ENCODE data around the gene TMPRSS9.

TMPRSS9 gene

DNA sequence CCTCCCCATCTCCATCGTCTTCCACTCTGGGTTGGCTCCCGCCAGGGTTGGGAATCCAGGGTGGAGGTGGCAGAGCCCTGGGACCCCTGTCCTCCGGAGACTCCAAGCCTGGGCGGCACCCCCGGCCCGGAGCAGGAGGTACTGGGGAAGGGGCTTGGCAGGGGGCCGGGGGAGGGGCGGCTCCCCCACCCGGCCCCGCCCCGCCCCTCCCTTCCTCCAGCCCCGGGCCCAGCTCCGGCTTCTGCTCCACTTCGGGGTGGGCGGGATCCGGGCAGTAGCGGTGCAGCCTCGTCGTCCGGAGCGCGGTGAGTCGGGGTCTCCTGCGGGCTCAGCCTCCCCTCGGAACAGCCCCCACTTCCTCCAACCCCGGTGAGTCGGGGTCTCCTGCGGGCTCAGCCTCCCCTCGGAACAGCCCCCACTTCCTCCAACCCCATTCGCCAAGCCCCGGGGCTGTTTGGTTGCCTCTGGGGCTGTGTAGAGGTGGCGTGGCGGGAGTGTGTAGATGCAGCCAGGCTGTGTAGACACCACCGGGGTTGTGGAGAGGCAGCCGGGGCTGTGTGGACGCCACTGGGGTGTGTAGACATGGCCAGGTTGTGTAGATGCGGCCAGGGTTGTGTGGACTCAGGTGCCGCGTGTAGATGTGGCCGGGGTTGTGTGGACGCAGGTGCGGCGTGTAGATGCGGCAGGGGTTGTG lies at the start of gene TMPRSS9:
TMPRSS9 (plus strand) TSS at position 274 of the 694 bp plus-strand sequence. CDS start 29,521 bp downstream, outside the sequence.
- TF ChIP-seq, protein P1, sequence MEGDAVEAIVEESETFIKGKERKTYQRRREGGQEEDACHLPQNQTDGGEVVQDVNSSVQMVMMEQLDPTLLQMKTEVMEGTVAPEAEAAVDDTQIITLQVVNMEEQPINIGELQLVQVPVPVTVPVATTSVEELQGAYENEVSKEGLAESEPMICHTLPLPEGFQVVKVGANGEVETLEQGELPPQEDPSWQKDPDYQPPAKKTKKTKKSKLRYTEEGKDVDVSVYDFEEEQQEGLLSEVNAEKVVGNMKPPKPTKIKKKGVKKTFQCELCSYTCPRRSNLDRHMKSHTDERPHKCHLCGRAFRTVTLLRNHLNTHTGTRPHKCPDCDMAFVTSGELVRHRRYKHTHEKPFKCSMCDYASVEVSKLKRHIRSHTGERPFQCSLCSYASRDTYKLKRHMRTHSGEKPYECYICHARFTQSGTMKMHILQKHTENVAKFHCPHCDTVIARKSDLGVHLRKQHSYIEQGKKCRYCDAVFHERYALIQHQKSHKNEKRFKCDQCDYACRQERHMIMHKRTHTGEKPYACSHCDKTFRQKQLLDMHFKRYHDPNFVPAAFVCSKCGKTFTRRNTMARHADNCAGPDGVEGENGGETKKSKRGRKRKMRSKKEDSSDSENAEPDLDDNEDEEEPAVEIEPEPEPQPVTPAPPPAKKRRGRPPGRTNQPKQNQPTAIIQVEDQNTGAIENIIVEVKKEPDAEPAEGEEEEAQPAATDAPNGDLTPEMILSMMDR (conservative IDR thresholded peaks at IDR 0.05; ENCODE audit: low read length), result no peak
- no peak within 1 kb of the TSS for H3K4me3 ChIP-seq (ENCODE audit: low read length)
- no peak for DNase-seq (ENCODE audit: low read depth)

GRCh38 chr19:2311093-2311492 lies 49.0 kb upstream of the TMPRSS9 start:
- TF ChIP-seq, protein P1 (conservative IDR thresholded peaks at IDR 0.05; ENCODE audit: low read length), result no peak
- DNase-seq (ENCODE audit: low read depth), result no peak
- H3K4me3 ChIP-seq (ENCODE audit: low read length), result no peak overlapping the region

DNA sequence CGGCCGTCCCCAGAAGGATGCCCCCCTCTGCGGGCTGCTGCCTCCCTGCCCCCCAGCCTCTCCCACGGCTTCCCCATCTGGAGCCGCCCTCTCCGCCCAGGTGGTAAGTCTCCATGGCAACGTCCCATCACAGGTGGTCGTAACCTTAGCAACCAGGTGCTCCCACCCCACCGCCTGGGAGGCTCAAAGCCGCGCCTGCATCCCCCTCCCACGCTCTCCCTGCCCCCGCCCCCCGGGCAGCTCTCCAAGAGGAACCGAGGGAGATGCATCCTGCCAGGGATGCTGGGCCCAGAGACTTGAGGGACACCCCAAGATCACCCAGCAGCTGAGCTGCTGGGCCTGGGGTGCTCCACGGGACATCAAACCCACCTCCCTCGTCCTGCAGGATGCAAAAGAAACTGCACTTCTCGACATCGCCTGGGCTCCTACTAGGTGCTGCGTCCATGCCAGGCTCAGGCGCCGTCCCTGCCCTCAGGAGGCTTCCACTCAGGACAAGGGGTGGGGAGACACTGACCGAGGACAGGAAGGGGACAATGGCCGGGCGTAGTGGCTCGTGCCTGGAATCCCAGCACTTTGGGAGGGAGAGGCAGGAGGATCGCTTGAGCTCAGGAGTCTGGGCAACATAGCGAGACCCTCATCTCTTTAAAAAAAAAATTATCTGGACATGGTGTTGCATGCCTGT lies 47.1 kb upstream of the TMPRSS9 start:
- no peak for DNase-seq (ENCODE audit: low read depth)
- H3K4me3 ChIP-seq (ENCODE audit: low read length), result no peak overlapping the region
- TF ChIP-seq, protein P1 (conservative IDR thresholded peaks at IDR 0.05; ENCODE audit: low read length), result no peak

DNA sequence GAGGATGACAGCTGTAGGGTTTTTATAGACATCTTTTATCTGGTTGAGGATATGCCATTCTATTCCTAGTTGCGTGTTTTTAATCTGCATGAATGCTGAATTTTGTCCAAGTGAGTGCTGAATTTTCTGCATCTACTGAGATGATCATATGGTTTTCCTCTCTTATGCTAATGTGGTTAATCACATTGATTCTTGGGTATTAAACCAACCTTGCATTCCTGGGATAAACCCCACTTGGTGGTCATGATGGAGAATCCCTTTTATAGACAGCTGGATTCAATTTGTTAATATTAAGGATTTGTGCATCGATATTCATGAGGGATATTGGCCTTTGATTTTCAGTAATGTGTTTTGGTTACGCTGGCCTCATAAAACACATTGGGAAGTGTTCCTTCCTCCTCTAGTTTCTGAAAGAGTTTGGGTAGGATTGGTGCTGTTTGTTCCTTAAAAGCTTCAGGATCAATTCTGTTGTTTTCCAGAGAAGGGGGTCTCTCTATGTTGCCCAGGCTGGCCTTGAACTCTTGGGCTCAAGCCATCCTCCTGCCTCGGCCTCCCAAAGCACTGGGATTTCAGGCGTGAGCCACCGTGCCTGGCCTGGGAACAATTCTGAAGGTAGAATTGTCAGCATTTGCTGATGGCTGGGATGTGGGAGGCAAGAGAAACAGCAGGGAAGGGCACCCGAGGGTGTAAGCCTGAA lies 44.8 kb upstream of the TMPRSS9 start:
- TF ChIP-seq, protein P1 (conservative IDR thresholded peaks at IDR 0.05; ENCODE audit: low read length), result no peak
- no peak for DNase-seq (ENCODE audit: low read depth)
- H3K4me3 ChIP-seq (ENCODE audit: low read length), result no peak overlapping the region

- no peak overlapping the region for H3K4me3 ChIP-seq (ENCODE audit: low read length)
- peak; percentile 53 for DNase-seq (ENCODE audit: low read depth)
- TF ChIP-seq, protein P1 (conservative IDR thresholded peaks at IDR 0.05; ENCODE audit: low read length), result peak; percentile 57
Observed at GRCh38 chr19:2315818-2316353, 44.2 kb upstream of the TMPRSS9 start.

DNA sequence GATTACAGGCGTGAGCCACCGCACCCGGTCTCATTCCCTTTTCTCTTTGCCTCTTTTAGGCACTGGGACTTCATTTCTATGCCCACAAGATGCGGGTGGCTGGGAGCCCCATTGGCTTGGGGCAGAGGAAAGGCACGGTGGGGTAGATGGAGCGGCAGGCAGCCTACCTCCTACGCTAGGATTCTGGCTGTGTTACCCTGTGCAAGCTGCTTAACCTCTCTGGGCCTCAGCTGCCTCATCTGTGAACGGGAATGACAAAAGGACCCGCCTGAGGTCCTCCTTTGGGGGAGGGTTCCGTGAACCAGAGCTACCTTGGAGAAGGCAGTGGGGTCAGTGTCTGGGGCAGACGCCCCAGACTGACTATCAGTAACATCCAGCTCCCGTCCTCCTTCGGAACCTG lies 42.8 kb upstream of the TMPRSS9 start:
- no peak for DNase-seq (ENCODE audit: low read depth)
- TF ChIP-seq, protein P1 (conservative IDR thresholded peaks at IDR 0.05; ENCODE audit: low read length), result no peak
- no peak overlapping the region for H3K4me3 ChIP-seq (ENCODE audit: low read length)
